VCaP (cell line): ENCODE results near the gene RNGTT.

Source experiments
- H3K27ac ChIP-seq: fragments of 450-650 bp; 2 replicates; pipeline ENCODE4 v1.5.1; 2017
- CTCF ChIP-seq: fragments of 450-650 bp; conservative IDR thresholded peaks from 2 replicates; pipeline ENCODE4 v1.5.1; 2017; ENCODE audit warnings: mild to moderate bottlenecking, moderate library complexity

RNGTT gene

GRCh38 chr6:88704980-88705379 is 258.4 kb downstream of the RNGTT start:
- no peak overlapping the region for H3K27ac ChIP-seq
- no peak for TF ChIP-seq CTCF

- no peak overlapping the region for H3K27ac ChIP-seq
- TF ChIP-seq CTCF, result no peak
These were observed 260.4 kb downstream of the RNGTT start for GRCh38 chr6:88702956-88703556.

GRCh38 chr6:88698661-88699060 is 264.8 kb downstream of the RNGTT start:
- TF ChIP-seq CTCF, result no peak

GRCh38 chr6:88695937-88696336 is 267.5 kb downstream of the RNGTT start:
- no peak for TF ChIP-seq CTCF
- H3K27ac ChIP-seq, result no peak overlapping the region

More at GRCh38 chr6:88698661-88699060, 264.8 kb downstream of the RNGTT start:
- H3K27ac ChIP-seq, result no peak overlapping the region

- no peak overlapping the region for H3K27ac ChIP-seq
- no peak for TF ChIP-seq CTCF
These were observed 279.7 kb downstream of the RNGTT start for GRCh38 chr6:88683734-88684133.

- no peak overlapping the region for H3K27ac ChIP-seq
- TF ChIP-seq CTCF, result no peak
These were observed 282.8 kb downstream of the RNGTT start for GRCh38 chr6:88680654-88681053.

GRCh38 chr6:88679841-88680240 is 283.6 kb downstream of the RNGTT start:
- no peak for TF ChIP-seq CTCF
- H3K27ac ChIP-seq, result no peak overlapping the region
